Activated CD8-positive, alpha-beta T cell treated with anti-CD3 and anti-CD28 coated beads, Interleukin-2, amount 10 ng/mL, durations not matched to agents 7 days and 5 days (primary cell): ENCODE results near the gene MDN1. TPM values are rescaled to one million over a fixed set of nuclear protein-coding genes. Genes with fewer than 3 reads are reported as not detected.
"Not testable (repeated sequence)": the region's sequence is repeated elsewhere in the genome, so short reads cannot be mapped to it uniquely, and the experiment has no call there.

ENCODE experiments used
- ATAC-seq: fragments of 150-1000 bp; cut with Tn5 transposase; one replicate; pipeline ENCODE4 v1.10.0; 2021; ENCODE audit warnings: moderate library complexity
- CTCF ChIA-PET: fragments of 350-600 bp; sonication (Branson Sonifier 250); formaldehyde crosslinking; loops from one replicate; lab custom pipeline; 2021; ENCODE audit warnings: antibody characterized with exemption; lab: Charles Lee
- POLR2A ChIA-PET: fragments of 350-600 bp; sonication (Branson Sonifier 250); formaldehyde crosslinking; loops from one replicate; lab custom pipeline; 2021; ENCODE audit warnings: antibody characterized with exemption; lab: Charles Lee
- DNase-seq: peaks from one replicate; pipeline ENCODE4 v3.0.0-alpha.2; 2020
- H3K27ac Mint-ChIP-seq: one replicate; pipeline ENCODE4 v1.8.0; 2021; ENCODE audit warnings: mild to moderate bottlenecking, mixed read lengths
- H3K27me3 Mint-ChIP-seq: one replicate; pipeline ENCODE4 v1.8.0; 2021; ENCODE audit warnings: low read depth, mixed read lengths
- H3K36me3 Mint-ChIP-seq: one replicate; pipeline ENCODE4 v1.8.0; 2021; ENCODE audit warnings: low read depth, mixed read lengths
- H3K4me1 Mint-ChIP-seq: one replicate; pipeline ENCODE4 v1.8.0; 2021; ENCODE audit warnings: low read depth, mixed read lengths
- H3K4me3 Mint-ChIP-seq: one replicate; pipeline ENCODE4 v1.8.0; 2021; ENCODE audit warnings: mild to moderate bottlenecking, mixed read lengths
- H3K9me3 Mint-ChIP-seq: one replicate; pipeline ENCODE4 v1.8.0; 2022; ENCODE audit warnings: mixed read lengths; ENCODE audit not compliant: insufficient read depth
- total RNA-seq, 2 experiments: library from RNA; stranded (reverse); gene quantifications; one replicate each; pipeline ENCODE4 v1.2.3, GENCODE V29; 2021

Gene MDN1, protein sequence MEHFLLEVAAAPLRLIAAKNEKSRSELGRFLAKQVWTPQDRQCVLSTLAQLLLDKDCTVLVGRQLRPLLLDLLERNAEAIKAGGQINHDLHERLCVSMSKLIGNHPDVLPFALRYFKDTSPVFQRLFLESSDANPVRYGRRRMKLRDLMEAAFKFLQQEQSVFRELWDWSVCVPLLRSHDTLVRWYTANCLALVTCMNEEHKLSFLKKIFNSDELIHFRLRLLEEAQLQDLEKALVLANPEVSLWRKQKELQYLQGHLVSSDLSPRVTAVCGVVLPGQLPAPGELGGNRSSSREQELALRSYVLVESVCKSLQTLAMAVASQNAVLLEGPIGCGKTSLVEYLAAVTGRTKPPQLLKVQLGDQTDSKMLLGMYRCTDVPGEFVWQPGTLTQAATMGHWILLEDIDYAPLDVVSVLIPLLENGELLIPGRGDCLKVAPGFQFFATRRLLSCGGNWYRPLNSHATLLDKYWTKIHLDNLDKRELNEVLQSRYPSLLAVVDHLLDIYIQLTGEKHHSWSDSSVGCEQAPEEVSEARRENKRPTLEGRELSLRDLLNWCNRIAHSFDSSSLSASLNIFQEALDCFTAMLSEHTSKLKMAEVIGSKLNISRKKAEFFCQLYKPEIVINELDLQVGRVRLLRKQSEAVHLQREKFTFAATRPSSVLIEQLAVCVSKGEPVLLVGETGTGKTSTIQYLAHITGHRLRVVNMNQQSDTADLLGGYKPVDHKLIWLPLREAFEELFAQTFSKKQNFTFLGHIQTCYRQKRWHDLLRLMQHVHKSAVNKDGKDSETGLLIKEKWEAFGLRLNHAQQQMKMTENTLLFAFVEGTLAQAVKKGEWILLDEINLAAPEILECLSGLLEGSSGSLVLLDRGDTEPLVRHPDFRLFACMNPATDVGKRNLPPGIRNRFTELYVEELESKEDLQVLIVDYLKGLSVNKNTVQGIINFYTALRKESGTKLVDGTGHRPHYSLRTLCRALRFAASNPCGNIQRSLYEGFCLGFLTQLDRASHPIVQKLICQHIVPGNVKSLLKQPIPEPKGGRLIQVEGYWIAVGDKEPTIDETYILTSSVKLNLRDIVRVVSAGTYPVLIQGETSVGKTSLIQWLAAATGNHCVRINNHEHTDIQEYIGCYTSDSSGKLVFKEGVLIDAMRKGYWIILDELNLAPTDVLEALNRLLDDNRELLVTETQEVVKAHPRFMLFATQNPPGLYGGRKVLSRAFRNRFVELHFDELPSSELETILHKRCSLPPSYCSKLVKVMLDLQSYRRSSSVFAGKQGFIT (N-terminal part only)
- total RNA-seq = 10 to 100 TPM; 58.2 to 64.7 TPM

DNA sequence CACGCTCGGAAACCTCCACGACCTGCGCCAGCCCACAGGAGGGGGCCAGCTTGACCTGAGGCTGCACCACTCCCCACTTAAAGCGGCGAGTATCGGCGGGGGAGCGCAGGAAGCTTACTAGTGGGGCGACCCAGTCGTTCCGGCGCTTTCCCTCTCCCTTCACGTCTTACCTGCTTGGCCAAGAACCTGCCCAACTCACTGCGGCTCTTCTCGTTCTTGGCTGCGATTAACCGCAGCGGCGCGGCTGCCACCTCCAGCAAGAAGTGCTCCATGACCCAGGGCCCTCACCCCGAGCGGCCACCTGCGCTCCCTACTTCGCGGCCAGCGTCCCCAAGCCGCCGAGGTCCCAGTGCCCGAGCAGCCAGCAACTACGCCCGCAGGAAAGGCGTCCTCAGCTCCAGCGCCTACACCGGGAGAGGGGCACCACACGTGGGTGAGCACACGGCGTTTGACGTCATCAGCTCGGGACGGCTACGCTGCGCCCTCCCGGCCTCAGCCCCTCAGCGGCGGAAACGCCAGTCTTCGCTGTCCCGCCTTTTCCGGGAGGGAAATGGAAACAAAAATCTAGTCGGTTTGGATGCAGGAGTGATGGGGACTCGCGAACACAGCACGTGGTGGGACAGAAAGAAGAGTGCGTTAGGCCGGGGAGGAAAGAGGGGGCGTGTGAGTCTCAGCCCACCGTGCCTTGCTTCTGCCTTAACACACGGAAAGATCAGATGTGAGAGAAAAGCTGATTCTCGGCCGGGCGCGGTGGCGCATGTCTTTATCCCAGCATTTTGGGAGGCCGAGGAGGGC lies at the start of gene MDN1:
TSS of gene MDN1 (minus strand) at position 459 of the 795 bp plus-strand sequence. CDS start at position 272, 187 bp downstream.
- H3K4me3 Mint-ChIP-seq = peak within 1 kb of the TSS; percentile 87
- H3K27ac Mint-ChIP-seq = peak within 1 kb of the TSS; percentile 97
- no peaks in the 10 kb centered on the region for H3K27me3 Mint-ChIP-seq
- ATAC-seq = peak; percentile 96
- no peaks in the 10 kb centered on the region for H3K9me3 Mint-ChIP-seq
- H3K4me1 Mint-ChIP-seq = peaks cover 23% of the 10 kb centered on the region
- POLR2A ChIA-PET = interaction anchor here (0.6 to 3.7 kb wide), 6 partner anchors 8 to 182 kb away, joined by 3 to 76 read pairs (median 3); partner anchors contain the start of gene CASP8AP2
- DNase-seq = peak; percentile 94
- peaks cover 17% of the 10 kb centered on the region for H3K36me3 Mint-ChIP-seq
- CTCF ChIA-PET = interaction anchor here (0.6 to 3.0 kb wide), 12 partner anchors 9 to 739 kb away, joined by 3 to 24 read pairs (median 4); partner anchors contain the start of genes CASP8AP2 and PNRC1

DNA sequence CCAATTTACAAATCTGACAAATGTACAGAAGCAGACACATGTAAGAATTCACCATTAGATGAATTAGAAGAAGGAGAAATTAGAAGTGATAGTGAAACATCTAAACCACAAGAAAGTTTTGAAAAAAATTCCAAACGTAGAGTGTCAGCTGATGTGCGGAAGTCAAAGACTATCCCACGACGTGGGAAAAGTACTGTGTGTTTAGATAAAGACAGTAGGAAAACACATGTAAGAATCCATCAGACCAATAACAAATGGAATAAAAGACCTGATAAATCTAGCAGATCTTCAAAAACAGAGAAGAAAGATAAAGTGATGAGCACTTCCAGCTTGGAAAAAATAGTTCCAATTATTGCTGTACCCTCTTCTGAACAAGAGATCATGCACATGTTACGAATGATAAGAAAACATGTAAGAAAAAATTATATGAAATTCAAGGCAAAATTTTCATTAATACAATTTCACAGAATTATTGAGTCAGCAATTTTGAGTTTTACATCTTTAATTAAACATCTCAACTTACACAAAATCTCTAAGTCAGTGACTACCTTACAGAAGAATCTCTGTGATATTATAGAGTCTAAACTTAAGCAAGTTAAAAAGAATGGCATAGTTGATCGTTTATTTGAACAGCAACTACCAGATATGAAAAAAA lies 46.6 kb upstream of the MDN1 start:
- Mint-ChIP-seq H3K4me1 (peaks cover 9% of the 10 kb centered on the region), H3K9me3 (no peaks in the 10 kb centered on the region), H3K36me3 (peaks cover 81% of the 10 kb centered on the region), H3K27ac (no peak overlapping the region), H3K27me3 (no peaks in the 10 kb centered on the region), H3K4me3 (no peak overlapping the region)
- ChIA-PET POLR2A (interaction anchor here (0.6 kb wide), 1 partner anchor 33 kb away, joined by 3 read pairs; no protein-coding TSS in a partner anchor), CTCF (no interaction called here)
- ATAC-seq (no peak), DNase-seq (no peak)

- ATAC-seq = no peak
- Mint-ChIP-seq H3K36me3 (peaks cover 81% of the 10 kb centered on the region), H3K27ac (no peak overlapping the region), H3K9me3 (no peaks in the 10 kb centered on the region), H3K4me1 (peaks cover 15% of the 10 kb centered on the region), H3K4me3 (no peak overlapping the region), H3K27me3 (no peaks in the 10 kb centered on the region)
- no peak for DNase-seq
- ChIA-PET POLR2A (no interaction called here), CTCF (no interaction called here)
These were observed 43.1 kb upstream of the MDN1 start for GRCh38 chr6:89862698-89863097.

DNA sequence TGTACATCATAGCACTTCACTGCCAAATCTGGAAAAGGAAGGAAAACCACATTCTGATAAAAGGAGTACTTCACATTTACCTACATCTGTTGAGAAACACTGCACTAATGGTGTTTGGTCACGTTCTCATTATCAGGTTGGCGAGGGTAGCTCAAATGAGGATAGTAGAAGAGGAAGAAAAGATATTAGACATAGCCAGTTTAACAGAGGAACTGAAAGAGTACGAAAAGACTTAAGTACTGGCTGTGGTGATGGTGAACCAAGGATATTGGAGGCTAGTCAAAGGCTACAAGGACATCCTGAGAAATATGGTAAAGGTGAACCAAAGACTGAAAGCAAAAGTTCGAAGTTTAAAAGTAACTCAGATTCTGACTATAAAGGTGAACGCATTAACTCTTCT lies 42.7 kb upstream of the MDN1 start:
- Mint-ChIP-seq H3K36me3 (peaks cover 77% of the 10 kb centered on the region), H3K4me3 (no peak overlapping the region), H3K4me1 (peaks cover 15% of the 10 kb centered on the region), H3K9me3 (no peaks in the 10 kb centered on the region), H3K27ac (no peak overlapping the region), H3K27me3 (no peaks in the 10 kb centered on the region)
- no peak for DNase-seq
- ChIA-PET CTCF (no interaction called here), POLR2A (no interaction called here)
- no peak for ATAC-seq

- ChIA-PET CTCF (no interaction called here), POLR2A (interaction anchor here (0.8 to 1.9 kb wide), 2 partner anchors 10 to 31 kb away, joined by 3 to 6 read pairs; no protein-coding TSS in a partner anchor)
- H3K4me3 Mint-ChIP-seq = no peak overlapping the region
- peaks cover 70% of the 10 kb centered on the region for H3K36me3 Mint-ChIP-seq
- DNase-seq (no peak), ATAC-seq (peak; percentile 57)
- H3K9me3 Mint-ChIP-seq = no peaks in the 10 kb centered on the region
- H3K4me1 Mint-ChIP-seq = peaks cover 15% of the 10 kb centered on the region
- H3K27me3 Mint-ChIP-seq = no peaks in the 10 kb centered on the region
- peak overlapping the region; percentile 72 for H3K27ac Mint-ChIP-seq
These were observed 40.1 kb upstream of the MDN1 start for GRCh38 chr6:89859744-89860143.

DNA sequence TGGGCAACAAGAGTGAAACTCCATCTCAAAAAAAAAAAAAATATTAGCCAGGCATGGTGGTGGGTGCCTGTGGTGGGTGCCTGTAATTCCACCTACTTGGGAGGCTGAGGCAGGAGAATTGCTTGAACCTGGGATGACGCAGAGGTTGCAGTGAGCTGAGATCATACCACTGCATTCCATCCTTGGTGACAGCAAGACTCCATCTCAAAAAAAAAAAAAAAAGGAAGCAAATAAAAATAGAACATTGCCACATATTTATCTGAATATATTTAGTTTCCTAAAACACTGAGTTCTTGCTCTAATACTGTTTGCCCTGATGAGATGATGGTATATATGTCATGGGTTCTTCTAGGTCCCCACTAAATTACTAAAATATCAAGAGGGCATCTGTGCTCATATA lies 38.4 kb upstream of the MDN1 start:
- POLR2A ChIA-PET = interaction anchor here (0.7 kb wide), 1 partner anchor 116 kb away, joined by 3 read pairs; no protein-coding TSS in a partner anchor
- Mint-ChIP-seq H3K36me3 (peaks cover 67% of the 10 kb centered on the region), H3K27ac (no peak overlapping the region), H3K9me3 (no peaks in the 10 kb centered on the region), H3K4me3 (no peak overlapping the region), H3K4me1 (peaks cover 15% of the 10 kb centered on the region), H3K27me3 (no peaks in the 10 kb centered on the region)
- DNase-seq (no peak), ATAC-seq (no peak)
- CTCF ChIA-PET = no interaction called here

- H3K36me3 Mint-ChIP-seq = peaks cover 63% of the 10 kb centered on the region
- ATAC-seq (no peak), DNase-seq (no peak)
- CTCF ChIA-PET = no interaction called here
- no peaks in the 10 kb centered on the region for H3K9me3 Mint-ChIP-seq
- H3K27me3 Mint-ChIP-seq = no peaks in the 10 kb centered on the region
- H3K4me1 Mint-ChIP-seq = peaks cover 7% of the 10 kb centered on the region
- H3K27ac Mint-ChIP-seq = no peak overlapping the region
- no peak overlapping the region for H3K4me3 Mint-ChIP-seq
- POLR2A ChIA-PET = interaction anchor here (0.7 kb wide), 1 partner anchor 31 kb away, joined by 3 read pairs; no protein-coding TSS in a partner anchor
These were observed 33.5 kb upstream of the MDN1 start for GRCh38 chr6:89853068-89853467.

- ATAC-seq, DNase-seq, H3K4me3 Mint-ChIP-seq, H3K9me3 Mint-ChIP-seq, H3K27me3 Mint-ChIP-seq, H3K27ac Mint-ChIP-seq, CTCF ChIA-PET: not testable (repeated sequence)
- peaks cover 43% of the 10 kb centered on the region for H3K36me3 Mint-ChIP-seq
- H3K4me1 Mint-ChIP-seq = peaks cover 12% of the 10 kb centered on the region
- POLR2A ChIA-PET = interaction anchor here (0.6 kb wide), 1 partner anchor 100 kb away, joined by 3 read pairs; no protein-coding TSS in a partner anchor
These were observed 27.9 kb upstream of the MDN1 start for GRCh38 chr6:89847513-89847912.

GRCh38 chr6:89843070-89843469 lies 23.5 kb upstream of the MDN1 start:
- Mint-ChIP-seq H3K36me3 (peaks cover 31% of the 10 kb centered on the region), H3K27me3 (no peaks in the 10 kb centered on the region), H3K4me1 (peaks cover 19% of the 10 kb centered on the region), H3K9me3 (no peaks in the 10 kb centered on the region), H3K4me3 (no peak overlapping the region), H3K27ac (peak overlapping the region; percentile 13)
- DNase-seq (no peak), ATAC-seq (no peak)
- CTCF ChIA-PET = no interaction called here
- POLR2A ChIA-PET = no interaction called here

DNA sequence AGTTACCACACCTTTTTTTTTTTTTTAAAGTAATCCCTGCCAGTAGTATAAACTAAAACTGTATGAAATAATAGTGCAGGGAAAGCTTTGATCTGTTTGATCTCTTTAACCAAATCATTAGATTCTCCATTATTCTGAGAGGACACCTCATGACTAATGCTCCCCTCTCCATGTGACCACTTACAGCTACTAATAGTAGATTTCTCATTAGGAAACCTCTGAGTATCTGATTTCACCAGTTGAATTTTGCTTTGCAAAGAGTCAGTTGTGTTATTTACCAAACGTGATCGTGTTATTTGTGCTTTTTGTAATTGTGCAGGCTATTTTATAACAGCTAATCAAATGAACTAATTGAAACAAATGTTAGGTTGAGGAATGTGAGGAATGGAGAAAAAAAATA lies 22.6 kb upstream of the MDN1 start:
- no peak overlapping the region for H3K27ac Mint-ChIP-seq
- CTCF ChIA-PET = no interaction called here
- no peaks in the 10 kb centered on the region for H3K9me3 Mint-ChIP-seq
- POLR2A ChIA-PET = no interaction called here
- H3K4me3 Mint-ChIP-seq = no peak overlapping the region
- H3K36me3 Mint-ChIP-seq = peaks cover 34% of the 10 kb centered on the region
- no peak for DNase-seq
- H3K4me1 Mint-ChIP-seq = peaks cover 24% of the 10 kb centered on the region
- H3K27me3 Mint-ChIP-seq = no peaks in the 10 kb centered on the region
- ATAC-seq = no peak
